ENCODE results near the gene AKR1C8.

- no peak for TF ChIP-seq POLR2A (IDR thresholded peaks at IDR 0.05)
- no peak for TF ChIP-seq CTCF (IDR thresholded peaks at IDR 0.05)
Observed at GRCh38 chr10:5216801-5217200, 31.9 kb upstream of the AKR1C8 start.

Measured in heart left ventricle (tissue), 13 donors.